ENCODE data around the gene SLC19A1.

GRCh38 chr21:45507523-45507875, 34.7 kb downstream of the SLC19A1 start:
- TF ChIP-seq, protein P1, sequence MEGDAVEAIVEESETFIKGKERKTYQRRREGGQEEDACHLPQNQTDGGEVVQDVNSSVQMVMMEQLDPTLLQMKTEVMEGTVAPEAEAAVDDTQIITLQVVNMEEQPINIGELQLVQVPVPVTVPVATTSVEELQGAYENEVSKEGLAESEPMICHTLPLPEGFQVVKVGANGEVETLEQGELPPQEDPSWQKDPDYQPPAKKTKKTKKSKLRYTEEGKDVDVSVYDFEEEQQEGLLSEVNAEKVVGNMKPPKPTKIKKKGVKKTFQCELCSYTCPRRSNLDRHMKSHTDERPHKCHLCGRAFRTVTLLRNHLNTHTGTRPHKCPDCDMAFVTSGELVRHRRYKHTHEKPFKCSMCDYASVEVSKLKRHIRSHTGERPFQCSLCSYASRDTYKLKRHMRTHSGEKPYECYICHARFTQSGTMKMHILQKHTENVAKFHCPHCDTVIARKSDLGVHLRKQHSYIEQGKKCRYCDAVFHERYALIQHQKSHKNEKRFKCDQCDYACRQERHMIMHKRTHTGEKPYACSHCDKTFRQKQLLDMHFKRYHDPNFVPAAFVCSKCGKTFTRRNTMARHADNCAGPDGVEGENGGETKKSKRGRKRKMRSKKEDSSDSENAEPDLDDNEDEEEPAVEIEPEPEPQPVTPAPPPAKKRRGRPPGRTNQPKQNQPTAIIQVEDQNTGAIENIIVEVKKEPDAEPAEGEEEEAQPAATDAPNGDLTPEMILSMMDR (IDR thresholded peaks at IDR 0.05) = no peak
- no peak for TF ChIP-seq POLR2A (IDR thresholded peaks at IDR 0.05; ENCODE audit: low read depth)
- TF ChIP-seq POLR2AphosphoS5 (IDR thresholded peaks at IDR 0.05) = no peak
